HepG2 (cell line): ENCODE data around the gene NCOA5. TPM values are rescaled to one million over a fixed set of nuclear protein-coding genes. Genes with fewer than 3 reads are reported as not detected.

ENCODE experiments used
- ATM ChIP-seq: fragments of 450-650 bp; IDR thresholded peaks from 2 replicates; pipeline ENCODE4 v1.7.1; 2017; ENCODE audit warnings: mild to moderate bottlenecking, borderline replicate concordance
- DNMT1 ChIP-seq: sonication (generic); formaldehyde crosslinking; IDR thresholded peaks from 2 replicates; pipeline ENCODE4 v1.5.1; 2020; ENCODE audit warnings: mild to moderate bottlenecking, missing genetic modification reagents
- KMT2A ChIP-seq: sonication (generic); formaldehyde crosslinking; IDR thresholded peaks from 2 replicates; pipeline ENCODE4 v1.4.0; 2020; ENCODE audit warnings: missing genetic modification reagents
- NCOA2 ChIP-seq: sonication (generic); formaldehyde crosslinking; IDR thresholded peaks from 2 replicates; pipeline ENCODE4 v1.8.0; 2022; ENCODE audit warnings: inconsistent platforms
- NFE2 ChIP-seq: sonication (generic); formaldehyde crosslinking; IDR thresholded peaks from 2 replicates; pipeline ENCODE4 v1.4.0; 2020; ENCODE audit warnings: missing genetic modification reagents
- NFE2L2 ChIP-seq: fragments of 150-350 bp; IDR thresholded peaks from 2 replicates; pipeline ENCODE4 v1.6.1; 2014; ENCODE audit warnings: low read length
- PAWR ChIP-seq: sonication (generic); formaldehyde crosslinking; IDR thresholded peaks from 2 replicates; pipeline ENCODE4 v1.4.0; 2020; ENCODE audit warnings: missing genetic modification reagents, mild to moderate bottlenecking, borderline replicate concordance
- PITX1 ChIP-seq: sonication (generic); formaldehyde crosslinking; IDR thresholded peaks from 2 replicates; pipeline ENCODE4 v1.5.1; 2020; ENCODE audit warnings: mild to moderate bottlenecking, missing genetic modification reagents
- PLRG1 ChIP-seq: fragments of 450-650 bp; conservative IDR thresholded peaks from 2 replicates; pipeline ENCODE4 v1.6.1; 2016
- SMAD9 ChIP-seq: sonication (generic); formaldehyde crosslinking; IDR thresholded peaks from 2 replicates; pipeline ENCODE4 v1.5.1; 2020; ENCODE audit warnings: mild to moderate bottlenecking, missing genetic modification reagents
- SYNCRIP ChIP-seq: fragments of 200-400 bp; formaldehyde crosslinking; IDR thresholded peaks from 2 replicates; pipeline ENCODE4 v1.6.1; 2018; ENCODE audit warnings: mild to moderate bottlenecking, low read depth, low read length; ENCODE audit not compliant: insufficient read depth
- ZMAT3 ChIP-seq: sonication (generic); formaldehyde crosslinking; conservative IDR thresholded peaks from 2 replicates; pipeline ENCODE4 v1.7.0; 2021; ENCODE audit warnings: missing genetic modification reagents
- ZNF343 ChIP-seq: sonication (generic); formaldehyde crosslinking; IDR thresholded peaks from 2 replicates; pipeline ENCODE4 v1.4.0; 2020; ENCODE audit warnings: mild to moderate bottlenecking, missing genetic modification reagents
- ZNF414 ChIP-seq: sonication (generic); formaldehyde crosslinking; IDR thresholded peaks from 2 replicates; pipeline ENCODE4 v1.5.0; 2020; ENCODE audit warnings: missing genetic modification reagents
- ZNF503 ChIP-seq: sonication (generic); formaldehyde crosslinking; IDR thresholded peaks from 2 replicates; pipeline ENCODE4 v1.4.0; 2020; ENCODE audit warnings: missing genetic modification reagents
- ZNF775 ChIP-seq: sonication (generic); formaldehyde crosslinking; IDR thresholded peaks from 2 replicates; pipeline ENCODE4 v1.4.0; 2020; ENCODE audit warnings: missing genetic modification reagents, mild to moderate bottlenecking, moderate library complexity, borderline replicate concordance
- ZNF782 ChIP-seq: sonication (generic); formaldehyde crosslinking; IDR thresholded peaks from 2 replicates; pipeline ENCODE4 v1.4.0; 2020; ENCODE audit warnings: missing genetic modification reagents, mild to moderate bottlenecking, borderline replicate concordance
- ZSCAN31 ChIP-seq: sonication (generic); formaldehyde crosslinking; IDR thresholded peaks from 2 replicates; pipeline ENCODE4 v1.5.0; 2020; ENCODE audit warnings: low read depth, mild to moderate bottlenecking, missing genetic modification reagents
- polyA plus RNA-seq, 8 experiments: library from polyadenylated mRNA; depleted of rRNA in 3 of 8; stranded (reverse) in 7 of 8; unstranded in 1 of 8; fragments of >200 nt; fragmentation: Illumina TruSeq in 4 of 8; extraction: Trizol in 4 of 8; gene quantifications; 2 replicates each; pipeline versions ENCODE4 v1.2.1 to v1.2.3, GENCODE V29; 2011 to 2016; ENCODE audit warnings: low read depth in 4 of 8, missing spikeins in 1 of 8, mixed read lengths in 1 of 8; ENCODE audit not compliant: insufficient read depth in 1 of 8
- total RNA-seq, 5 experiments: library from RNA; depleted of rRNA; stranded (reverse); fragments of >200 nt; fragmentation: Illumina TruSeq; extraction: Trizol; gene quantifications; 2 replicates each; pipeline ENCODE4 v1.2.3, GENCODE V29; 2016; ENCODE audit warnings: low read depth in 1 of 5
- TF ChIP-seq, protein P1 (sequence below): sonication (generic); formaldehyde crosslinking; IDR thresholded peaks from 2 replicates; pipeline ENCODE4 v1.4.0; 2020; ENCODE audit warnings: mild to moderate bottlenecking, missing genetic modification reagents
- TF ChIP-seq, protein P2 (sequence below): sonication (generic); formaldehyde crosslinking; IDR thresholded peaks from 2 replicates; pipeline ENCODE4 v1.4.0; 2020; ENCODE audit warnings: missing genetic modification reagents, borderline replicate concordance

NCOA5 gene
- total and polyA plus RNA-seq, 2 of the 13 experiments (the other 11 are each of a cell fraction or from before 2014, with no cell fraction given), result 16.5 to 28.4 TPM

- TF ChIP-seq ZSCAN31 (CRISPR knock-in tag) (peak; percentile 66), KMT2A (CRISPR knock-in tag) (peak; percentile 88), NCOA2 (peak; percentile 45; the same call in 1 of the 2 replicates), ZNF503 (CRISPR knock-in tag) (peak; percentile 44; the same call in 1 of the 2 replicates), ATM (no peak), ZNF782 (CRISPR knock-in tag) (no peak), DNMT1 (CRISPR knock-in tag) (peak; percentile 100), SYNCRIP (no peak), ZNF343 (peak; percentile 89; the same call in 1 of the 2 replicates), NFE2 (no peak), NFE2L2 (no peak), ZNF414 (CRISPR knock-in tag) (peak; percentile 78; the same call in 1 of the 2 replicates), PAWR (CRISPR knock-in tag) (no peak), ZMAT3 (peak; percentile 90; the same call in 1 of the 2 replicates), PLRG1 (no peak), ZNF775 (peak; percentile 5; the same call in 1 of the 2 replicates), PITX1 (CRISPR knock-in tag) (peak; percentile 82), SMAD9 (no peak)
- TF ChIP-seq, protein P1, sequence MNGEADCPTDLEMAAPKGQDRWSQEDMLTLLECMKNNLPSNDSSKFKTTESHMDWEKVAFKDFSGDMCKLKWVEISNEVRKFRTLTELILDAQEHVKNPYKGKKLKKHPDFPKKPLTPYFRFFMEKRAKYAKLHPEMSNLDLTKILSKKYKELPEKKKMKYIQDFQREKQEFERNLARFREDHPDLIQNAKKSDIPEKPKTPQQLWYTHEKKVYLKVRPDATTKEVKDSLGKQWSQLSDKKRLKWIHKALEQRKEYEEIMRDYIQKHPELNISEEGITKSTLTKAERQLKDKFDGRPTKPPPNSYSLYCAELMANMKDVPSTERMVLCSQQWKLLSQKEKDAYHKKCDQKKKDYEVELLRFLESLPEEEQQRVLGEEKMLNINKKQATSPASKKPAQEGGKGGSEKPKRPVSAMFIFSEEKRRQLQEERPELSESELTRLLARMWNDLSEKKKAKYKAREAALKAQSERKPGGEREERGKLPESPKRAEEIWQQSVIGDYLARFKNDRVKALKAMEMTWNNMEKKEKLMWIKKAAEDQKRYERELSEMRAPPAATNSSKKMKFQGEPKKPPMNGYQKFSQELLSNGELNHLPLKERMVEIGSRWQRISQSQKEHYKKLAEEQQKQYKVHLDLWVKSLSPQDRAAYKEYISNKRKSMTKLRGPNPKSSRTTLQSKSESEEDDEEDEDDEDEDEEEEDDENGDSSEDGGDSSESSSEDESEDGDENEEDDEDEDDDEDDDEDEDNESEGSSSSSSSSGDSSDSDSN (CRISPR knock-in tag), result peak; percentile 98
- TF ChIP-seq, protein P2, sequence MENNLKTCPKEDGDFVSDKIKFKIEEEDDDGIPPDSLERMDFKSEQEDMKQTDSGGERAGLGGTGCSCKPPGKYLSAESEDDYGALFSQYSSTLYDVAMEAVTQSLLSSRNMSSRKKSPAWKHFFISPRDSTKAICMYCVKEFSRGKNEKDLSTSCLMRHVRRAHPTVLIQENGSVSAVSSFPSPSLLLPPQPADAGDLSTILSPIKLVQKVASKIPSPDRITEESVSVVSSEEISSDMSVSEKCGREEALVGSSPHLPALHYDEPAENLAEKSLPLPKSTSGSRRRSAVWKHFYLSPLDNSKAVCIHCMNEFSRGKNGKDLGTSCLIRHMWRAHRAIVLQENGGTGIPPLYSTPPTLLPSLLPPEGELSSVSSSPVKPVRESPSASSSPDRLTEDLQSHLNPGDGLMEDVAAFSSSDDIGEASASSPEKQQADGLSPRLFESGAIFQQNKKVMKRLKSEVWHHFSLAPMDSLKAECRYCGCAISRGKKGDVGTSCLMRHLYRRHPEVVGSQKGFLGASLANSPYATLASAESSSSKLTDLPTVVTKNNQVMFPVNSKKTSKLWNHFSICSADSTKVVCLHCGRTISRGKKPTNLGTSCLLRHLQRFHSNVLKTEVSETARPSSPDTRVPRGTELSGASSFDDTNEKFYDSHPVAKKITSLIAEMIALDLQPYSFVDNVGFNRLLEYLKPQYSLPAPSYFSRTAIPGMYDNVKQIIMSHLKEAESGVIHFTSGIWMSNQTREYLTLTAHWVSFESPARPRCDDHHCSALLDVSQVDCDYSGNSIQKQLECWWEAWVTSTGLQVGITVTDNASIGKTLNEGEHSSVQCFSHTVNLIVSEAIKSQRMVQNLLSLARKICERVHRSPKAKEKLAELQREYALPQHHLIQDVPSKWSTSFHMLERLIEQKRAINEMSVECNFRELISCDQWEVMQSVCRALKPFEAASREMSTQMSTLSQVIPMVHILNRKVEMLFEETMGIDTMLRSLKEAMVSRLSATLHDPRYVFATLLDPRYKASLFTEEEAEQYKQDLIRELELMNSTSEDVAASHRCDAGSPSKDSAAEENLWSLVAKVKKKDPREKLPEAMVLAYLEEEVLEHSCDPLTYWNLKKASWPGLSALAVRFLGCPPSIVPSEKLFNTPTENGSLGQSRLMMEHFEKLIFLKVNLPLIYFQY (CRISPR knock-in tag), result peak; percentile 94
Measured at GRCh38 chr20:46089417-46090388, at the start of gene NCOA5 (continued).
